WI38 (cell line): ENCODE data around the gene CPM.

Experiments used
- H3K4me3 ChIP-seq: 2 replicates; pipeline ENCODE4 v1.5.1; 2011; ENCODE audit warnings: low read depth, mild to moderate bottlenecking, control low read depth, low read length
- CTCF ChIP-seq: IDR thresholded peaks from 2 replicates; pipeline ENCODE4 v1.5.1; 2012; ENCODE audit warnings: low read depth, mild to moderate bottlenecking, control low read depth, low read length

The CPM gene

GRCh38 chr12:68956466-68956865 lies 23.5 kb upstream of the CPM start:
- no peak overlapping the region for H3K4me3 ChIP-seq
- no peak for TF ChIP-seq CTCF

- no peak overlapping the region for H3K4me3 ChIP-seq
- no peak for TF ChIP-seq CTCF
Measured at GRCh38 chr12:68954811-68955210, 21.8 kb upstream of the CPM start.

DNA sequence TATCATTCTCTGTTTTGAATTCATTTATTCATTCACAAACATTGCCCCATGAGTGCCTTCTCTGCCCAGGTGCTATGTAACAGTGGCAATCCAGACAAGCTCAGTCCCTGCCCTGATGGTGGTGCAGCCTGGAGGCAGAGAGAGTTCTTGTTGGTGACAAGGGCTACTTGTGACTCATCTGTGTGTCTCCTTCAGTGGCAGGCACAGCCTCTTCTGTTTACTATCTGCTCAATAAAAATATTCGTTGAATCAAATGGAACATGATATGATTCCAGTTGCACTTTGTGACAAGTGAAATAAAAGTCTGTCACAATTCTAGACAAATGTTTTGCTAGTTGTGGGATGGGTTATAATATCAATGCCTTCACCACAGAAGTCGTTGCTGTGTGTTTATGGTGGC lies 20.6 kb upstream of the CPM start:
- no peak for TF ChIP-seq CTCF

DNA sequence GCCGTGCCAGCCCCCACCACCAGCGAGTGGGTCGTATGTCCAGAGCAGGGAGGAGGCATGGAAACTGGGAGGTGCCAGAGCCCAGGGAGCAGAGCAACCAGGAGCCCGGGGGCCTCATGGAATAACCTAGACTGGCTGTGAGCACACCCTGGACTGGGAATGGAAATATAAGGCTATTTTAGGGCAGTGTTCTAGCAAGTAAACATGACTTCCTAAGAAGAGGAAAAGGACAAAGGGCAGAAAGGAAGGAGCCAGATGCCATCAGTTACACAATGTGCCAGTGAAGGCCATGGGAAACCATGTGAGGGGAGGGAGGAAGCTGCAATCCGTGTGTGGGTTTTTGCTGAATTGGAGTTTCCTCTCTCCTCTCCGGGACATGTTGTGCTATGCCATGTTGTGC lies 18.7 kb upstream of the CPM start:
- no peak for TF ChIP-seq CTCF
- no peak overlapping the region for H3K4me3 ChIP-seq

More for the DNA sequence above, 20.6 kb upstream of the CPM start:
- no peak overlapping the region for H3K4me3 ChIP-seq

GRCh38 chr12:68950511-68950910 lies 17.5 kb upstream of the CPM start:
- no peak overlapping the region for H3K4me3 ChIP-seq
- no peak for TF ChIP-seq CTCF

DNA sequence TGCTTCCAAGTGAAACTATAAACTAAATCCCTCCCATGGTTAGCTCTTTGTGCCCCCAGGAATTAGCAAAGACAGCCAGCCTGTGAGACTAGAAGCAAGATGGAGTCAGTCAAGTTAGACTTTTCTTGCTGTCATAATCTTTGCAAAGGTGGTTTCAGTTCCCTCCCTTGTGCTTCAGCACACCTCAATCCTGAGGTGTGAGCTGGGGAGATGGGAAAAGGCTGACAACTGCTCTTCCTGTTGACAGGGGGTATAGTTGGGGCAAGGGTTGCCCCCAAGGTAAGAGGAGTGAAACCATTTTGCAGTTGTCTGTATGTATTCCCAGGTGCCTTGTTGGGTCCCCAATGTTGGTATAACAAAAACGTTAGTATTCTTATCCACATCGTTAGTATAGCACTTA lies 12.3 kb upstream of the CPM start:
- no peak overlapping the region for H3K4me3 ChIP-seq
- TF ChIP-seq CTCF, result no peak

DNA sequence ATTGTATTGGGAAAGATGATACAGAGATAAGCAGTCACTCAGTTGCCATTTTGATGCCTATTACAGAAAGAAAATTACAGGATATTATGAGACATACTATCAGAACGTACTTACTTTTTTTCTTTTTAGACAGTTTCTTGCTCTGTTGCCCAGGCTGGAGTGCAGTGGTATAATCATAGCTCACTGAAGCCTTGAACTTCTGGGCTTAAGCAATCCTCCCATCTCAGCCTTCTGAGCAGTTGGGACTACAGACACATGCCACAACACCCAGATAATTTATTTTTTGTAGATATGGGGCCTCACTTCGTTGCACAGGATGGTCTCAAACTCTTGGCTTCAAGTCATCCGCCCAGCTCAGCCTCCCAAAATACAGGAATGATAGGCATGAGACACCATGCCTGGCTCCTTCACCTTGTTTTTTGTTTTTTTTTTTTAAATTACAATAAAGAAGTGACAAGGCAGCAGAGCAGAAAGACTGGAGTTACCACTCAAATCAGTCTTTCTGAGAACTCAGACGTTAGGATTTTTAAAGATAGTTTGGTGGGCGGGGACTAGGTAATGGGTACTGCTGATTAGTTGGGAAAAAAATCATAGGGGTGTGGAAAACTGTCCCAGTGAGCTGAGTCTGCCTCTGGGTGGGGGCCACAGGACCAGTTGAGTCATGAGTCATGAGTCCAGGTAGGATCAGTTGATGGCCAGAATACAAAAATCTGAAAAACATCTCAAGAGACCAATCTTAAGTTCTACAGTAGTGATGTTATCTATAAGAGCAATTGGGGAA lies 11.5 kb upstream of the CPM start:
- H3K4me3 ChIP-seq, result no peak overlapping the region
- TF ChIP-seq CTCF, result no peak
